Skeletal muscle satellite cell (primary cell): ENCODE data around the gene TRIM77. TPM values are rescaled to one million over a fixed set of nuclear protein-coding genes. Genes with fewer than 3 reads are reported as not detected.
"Not testable (repeated sequence)": the region's sequence is repeated elsewhere in the genome, so short reads cannot be mapped to it uniquely, and the experiment has no call there.

Experiments used
- H3K27me3 ChIP-seq: 2 replicates; pipeline ENCODE4 v1.7.0; 2013; ENCODE audit warnings: low read length; ENCODE audit not compliant: control insufficient read depth, insufficient read depth
- H3K36me3 ChIP-seq: 2 replicates; pipeline ENCODE4 v1.7.0; 2013; ENCODE audit warnings: mild to moderate bottlenecking, control low read depth, low read length; ENCODE audit not compliant: insufficient read depth
- H3K4me1 ChIP-seq: 2 replicates; pipeline ENCODE4 v1.7.0; 2013; ENCODE audit warnings: low read length; ENCODE audit not compliant: control insufficient read depth, insufficient read depth
- H3K4me2 ChIP-seq: 2 replicates; pipeline ENCODE4 v1.7.0; 2013; ENCODE audit warnings: mild to moderate bottlenecking, low read length
- H3K4me3 ChIP-seq: 2 replicates; pipeline ENCODE4 v1.7.0; 2013; ENCODE audit warnings: low read length
- H3K9ac ChIP-seq: 2 replicates; pipeline ENCODE4 v1.7.0; 2013; ENCODE audit warnings: mild to moderate bottlenecking, low read depth, low read length, moderate library complexity
- H3K9me3 ChIP-seq: replicated peaks from 2 replicates; pipeline ENCODE4 v1.7.0; 2013; ENCODE audit warnings: mild to moderate bottlenecking, control low read depth, low read length
- total RNA-seq: library from RNA; depleted of rRNA; stranded (reverse); fragments of >200 nt; gene quantifications from 2 replicates; pipeline ENCODE4 v1.2.3, GENCODE V29; 2012; rRNA removed

The TRIM77 gene, protein sequence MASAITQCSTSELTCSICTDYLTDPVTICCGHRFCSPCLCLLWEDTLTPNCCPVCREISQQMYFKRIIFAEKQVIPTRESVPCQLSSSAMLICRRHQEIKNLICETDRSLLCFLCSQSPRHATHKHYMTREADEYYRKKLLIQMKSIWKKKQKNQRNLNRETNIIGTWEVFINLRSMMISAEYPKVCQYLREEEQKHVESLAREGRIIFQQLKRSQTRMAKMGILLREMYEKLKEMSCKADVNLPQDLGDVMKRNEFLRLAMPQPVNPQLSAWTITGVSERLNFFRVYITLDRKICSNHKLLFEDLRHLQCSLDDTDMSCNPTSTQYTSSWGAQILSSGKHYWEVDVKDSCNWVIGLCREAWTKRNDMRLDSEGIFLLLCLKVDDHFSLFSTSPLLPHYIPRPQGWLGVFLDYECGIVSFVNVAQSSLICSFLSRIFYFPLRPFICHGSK
- not detected in 2 replicates for total RNA-seq

DNA sequence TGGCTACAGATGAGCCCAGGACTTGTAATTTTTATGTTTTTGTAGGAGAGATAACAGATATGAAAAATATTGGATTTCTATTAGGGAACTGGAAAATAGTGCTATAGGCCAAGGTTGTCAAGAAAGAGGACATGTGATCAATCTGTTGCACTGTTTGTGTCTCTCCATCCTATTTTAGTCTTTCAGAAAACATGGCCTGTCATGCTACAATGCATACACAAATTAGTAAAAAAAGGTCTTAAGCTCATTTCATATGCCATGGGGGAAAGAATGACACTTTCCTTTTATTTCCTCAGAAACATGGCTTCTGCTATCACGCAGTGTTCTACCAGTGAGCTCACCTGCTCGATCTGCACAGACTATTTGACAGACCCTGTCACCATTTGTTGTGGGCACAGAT is at the start of gene TRIM77:
TRIM77 (plus strand) TSS at position 301 of the 400 bp plus-strand sequence; CDS start at position 301, 0 bp downstream.
- H3K9ac ChIP-seq, H3K9me3 ChIP-seq, H3K4me3 ChIP-seq, H3K27me3 ChIP-seq, H3K36me3 ChIP-seq, H3K4me2 ChIP-seq, H3K4me1 ChIP-seq: not testable (repeated sequence)

DNA sequence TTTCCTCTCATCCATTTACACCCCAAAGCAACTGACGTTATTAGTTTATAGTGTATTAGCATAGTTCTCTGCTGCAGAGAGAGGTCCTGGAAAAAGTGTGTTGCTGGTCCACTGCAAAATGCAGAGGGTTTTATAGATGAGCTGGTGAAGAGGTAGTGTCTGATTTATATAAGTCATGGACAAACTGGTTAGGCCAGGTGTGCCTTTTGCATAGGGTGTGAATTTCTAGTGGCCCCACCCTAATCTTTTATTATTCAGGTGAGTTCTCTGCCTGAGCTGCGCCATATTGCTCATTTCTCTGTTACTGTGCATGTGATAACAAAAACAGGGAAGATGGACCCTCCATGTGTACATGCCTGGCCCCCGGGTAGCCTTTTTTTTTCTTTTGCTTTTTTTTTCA is 43.1 kb upstream of the TRIM77 start:
- no peak overlapping the region for H3K9ac ChIP-seq
- H3K9me3 ChIP-seq: no peaks in the 10 kb centered on the region
- no peak overlapping the region for H3K4me2 ChIP-seq
- H3K36me3 ChIP-seq: no peaks in the 10 kb centered on the region
- no peaks in the 10 kb centered on the region for H3K4me1 ChIP-seq
- no peak overlapping the region for H3K4me3 ChIP-seq
- no peaks in the 10 kb centered on the region for H3K27me3 ChIP-seq

DNA sequence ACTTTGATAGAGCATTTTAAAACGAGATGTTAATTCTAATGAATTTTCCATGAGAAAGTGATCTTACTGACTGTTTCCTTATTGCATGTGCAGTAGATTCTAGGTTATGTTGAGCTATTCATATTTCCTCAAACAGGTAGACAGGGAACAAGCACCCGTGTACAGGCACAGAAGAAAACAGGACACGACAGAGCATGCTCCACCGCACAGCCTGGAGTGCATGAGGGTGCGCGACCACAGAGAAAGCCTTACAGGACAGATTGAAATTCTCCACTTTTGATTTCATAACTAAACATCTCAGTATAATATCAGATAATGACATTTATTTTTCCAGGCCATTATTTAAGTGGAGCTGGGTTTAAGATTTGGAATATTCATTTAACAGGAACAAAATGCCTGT is 41.9 kb upstream of the TRIM77 start:
- H3K9ac ChIP-seq, H3K4me3 ChIP-seq, H3K4me1 ChIP-seq, H3K9me3 ChIP-seq, H3K4me2 ChIP-seq, H3K27me3 ChIP-seq, H3K36me3 ChIP-seq: not testable (repeated sequence)

DNA sequence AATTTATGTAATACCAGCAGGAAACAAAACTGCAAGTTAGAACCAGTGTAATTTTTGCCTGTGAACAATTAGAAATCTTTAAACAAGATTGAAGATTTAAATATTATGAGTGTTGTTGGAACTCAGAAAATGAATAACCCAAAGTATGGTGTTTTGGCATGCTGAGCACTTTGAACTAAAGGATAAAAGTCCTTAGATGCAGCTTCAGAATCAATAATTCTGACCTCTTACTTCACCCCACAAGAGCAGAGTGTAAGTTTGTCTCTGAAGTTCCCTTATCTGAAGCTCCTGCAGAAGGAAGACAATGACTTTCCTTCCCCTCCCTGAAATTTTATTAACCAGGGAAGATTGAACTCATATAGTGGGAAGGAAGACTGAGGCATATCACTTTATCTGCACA is 40.5 kb upstream of the TRIM77 start:
- H3K27me3 ChIP-seq, H3K4me1 ChIP-seq, H3K4me3 ChIP-seq, H3K36me3 ChIP-seq, H3K4me2 ChIP-seq, H3K9me3 ChIP-seq, H3K9ac ChIP-seq: not testable (repeated sequence)

DNA sequence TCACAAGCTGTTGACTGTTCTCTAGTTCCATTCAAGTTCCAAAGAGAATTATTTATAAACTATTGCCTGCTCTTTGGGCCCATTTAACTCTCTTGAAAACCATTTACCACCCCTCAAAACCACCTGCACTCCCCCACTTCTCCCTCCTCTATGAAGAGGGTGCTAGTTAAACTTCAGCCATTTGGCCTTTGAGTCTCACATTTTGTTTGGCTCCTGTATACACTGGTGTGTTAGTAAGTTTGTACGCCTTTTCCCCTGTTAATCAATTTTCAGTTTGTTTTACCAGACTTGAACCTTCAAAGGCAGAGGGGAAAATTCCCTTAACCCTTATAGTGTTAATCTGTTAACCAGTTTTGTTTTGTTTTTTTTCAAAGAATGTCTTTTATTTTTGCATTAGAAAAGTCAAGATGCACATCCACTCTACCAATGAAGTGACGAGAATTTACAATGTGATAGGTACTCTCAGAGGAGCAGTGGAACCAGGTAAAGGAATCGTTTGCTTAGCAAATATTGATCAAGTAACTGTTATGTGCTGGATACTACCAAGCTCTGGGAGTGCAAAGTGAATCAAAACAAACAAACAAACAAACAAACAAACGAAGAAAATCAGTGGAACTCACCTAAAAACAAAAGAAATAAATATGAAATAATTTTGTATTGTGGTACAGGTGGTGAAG is 40.0 kb upstream of the TRIM77 start:
- H3K9me3 ChIP-seq, H3K4me2 ChIP-seq, H3K9ac ChIP-seq, H3K27me3 ChIP-seq, H3K36me3 ChIP-seq, H3K4me3 ChIP-seq, H3K4me1 ChIP-seq: not testable (repeated sequence)

DNA sequence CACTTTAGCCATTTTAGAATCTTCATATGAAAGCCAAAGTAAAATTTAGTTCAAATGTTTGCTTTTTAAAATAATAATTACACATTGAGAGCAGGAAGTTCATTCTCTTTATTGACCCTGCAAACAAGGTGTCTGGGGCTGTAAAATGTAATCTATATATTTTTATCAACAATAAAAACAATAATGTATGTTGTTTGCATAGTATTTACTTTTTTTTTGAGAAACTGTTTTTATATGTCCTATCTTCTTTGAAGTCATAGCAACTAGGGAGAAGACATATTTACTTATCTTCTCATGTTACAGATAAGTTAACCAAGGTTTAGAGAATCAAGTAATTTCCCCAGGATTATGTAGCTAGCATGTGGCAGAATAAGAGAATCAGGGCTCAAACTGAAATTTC is 37.6 kb upstream of the TRIM77 start:
- H3K9ac ChIP-seq, H3K4me3 ChIP-seq, H3K36me3 ChIP-seq, H3K9me3 ChIP-seq, H3K4me1 ChIP-seq, H3K27me3 ChIP-seq, H3K4me2 ChIP-seq: not testable (repeated sequence)

DNA sequence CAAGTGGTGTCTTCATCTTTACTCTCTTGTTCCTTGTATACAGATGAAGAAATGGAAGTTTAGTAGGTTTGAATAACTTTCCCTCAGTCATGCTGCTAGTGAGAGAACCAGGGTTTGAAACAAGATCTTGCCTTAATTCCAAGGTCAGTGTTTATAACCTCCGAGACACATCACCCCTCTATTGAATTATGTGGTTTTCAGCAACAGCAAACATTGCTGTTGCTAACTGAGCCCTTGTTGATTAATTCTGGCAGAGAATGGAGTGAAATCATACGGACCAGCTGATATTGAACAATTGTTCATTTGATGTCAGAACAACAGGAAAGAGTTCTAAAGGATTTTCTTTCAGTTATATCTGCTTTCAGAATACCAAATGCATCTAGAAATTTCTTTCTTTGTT is 36.7 kb upstream of the TRIM77 start:
- not testable (repeated sequence) for H3K9me3 ChIP-seq, H3K9ac ChIP-seq, H3K27me3 ChIP-seq, H3K4me2 ChIP-seq, H3K36me3 ChIP-seq, H3K4me3 ChIP-seq, H3K4me1 ChIP-seq

DNA sequence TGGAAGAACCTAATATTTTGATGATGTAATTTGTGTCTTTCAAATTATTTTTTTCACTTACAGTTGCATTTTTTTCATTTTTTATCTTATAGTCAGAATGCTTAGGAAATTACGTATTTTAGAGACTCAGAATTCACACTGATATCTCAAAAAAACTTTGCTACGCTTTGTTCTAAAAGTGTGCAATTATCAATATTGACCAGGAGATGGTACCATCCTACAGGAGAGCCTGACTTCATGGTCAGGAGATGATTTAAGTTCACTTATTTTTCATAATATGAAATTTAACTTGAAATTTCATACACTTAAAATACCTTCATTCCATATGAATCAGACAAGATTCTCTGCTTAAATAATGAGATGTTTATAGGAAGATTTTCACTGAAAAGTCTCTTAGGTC is 34.7 kb upstream of the TRIM77 start:
- H3K4me1 ChIP-seq, H3K4me2 ChIP-seq, H3K36me3 ChIP-seq, H3K4me3 ChIP-seq, H3K9ac ChIP-seq, H3K9me3 ChIP-seq, H3K27me3 ChIP-seq: not testable (repeated sequence)

DNA sequence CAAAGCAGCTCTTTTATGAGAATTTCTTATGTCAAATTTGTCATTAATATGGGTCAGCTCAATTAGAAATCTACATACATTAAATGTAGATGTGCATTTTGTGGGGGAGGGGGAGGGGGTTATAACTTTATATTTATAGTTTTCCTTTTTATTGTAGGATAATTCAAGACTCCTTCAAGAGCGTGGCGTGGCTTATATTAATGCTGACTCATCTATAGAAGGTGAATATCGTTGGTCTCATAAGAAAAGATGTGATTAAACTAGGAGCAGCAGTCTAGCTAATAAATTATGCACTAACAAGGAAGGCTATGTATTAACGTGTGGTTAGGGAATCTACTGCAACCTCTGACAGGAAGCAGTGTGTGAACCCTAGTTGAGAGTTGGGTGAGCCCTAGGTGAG is 34.2 kb upstream of the TRIM77 start:
- H3K4me3 ChIP-seq, H3K36me3 ChIP-seq, H3K9ac ChIP-seq, H3K27me3 ChIP-seq, H3K4me2 ChIP-seq, H3K4me1 ChIP-seq, H3K9me3 ChIP-seq: not testable (repeated sequence)

DNA sequence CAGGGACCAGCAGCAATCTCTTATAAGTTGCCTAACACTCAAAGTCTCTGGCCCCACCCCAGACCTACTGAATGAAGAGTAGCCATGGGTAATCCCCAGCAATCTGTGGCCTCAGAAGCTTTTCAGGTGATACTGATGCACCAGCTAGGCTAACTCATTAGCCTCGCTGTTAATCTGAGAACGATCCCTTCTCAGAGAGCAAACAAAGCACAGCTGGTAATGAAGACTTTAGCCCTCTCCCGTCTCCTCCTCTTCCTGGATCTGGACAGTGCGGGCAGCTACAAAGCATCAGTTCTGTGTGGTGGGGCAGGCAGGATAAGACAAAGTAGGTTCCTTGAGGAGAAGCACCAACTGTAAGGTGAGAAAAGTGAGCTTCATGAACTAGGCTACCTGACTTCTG is 3.0 kb upstream of the TRIM77 start:
- not testable (repeated sequence) for H3K4me2 ChIP-seq, H3K36me3 ChIP-seq, H3K9me3 ChIP-seq, H3K9ac ChIP-seq, H3K4me1 ChIP-seq, H3K27me3 ChIP-seq, H3K4me3 ChIP-seq

DNA sequence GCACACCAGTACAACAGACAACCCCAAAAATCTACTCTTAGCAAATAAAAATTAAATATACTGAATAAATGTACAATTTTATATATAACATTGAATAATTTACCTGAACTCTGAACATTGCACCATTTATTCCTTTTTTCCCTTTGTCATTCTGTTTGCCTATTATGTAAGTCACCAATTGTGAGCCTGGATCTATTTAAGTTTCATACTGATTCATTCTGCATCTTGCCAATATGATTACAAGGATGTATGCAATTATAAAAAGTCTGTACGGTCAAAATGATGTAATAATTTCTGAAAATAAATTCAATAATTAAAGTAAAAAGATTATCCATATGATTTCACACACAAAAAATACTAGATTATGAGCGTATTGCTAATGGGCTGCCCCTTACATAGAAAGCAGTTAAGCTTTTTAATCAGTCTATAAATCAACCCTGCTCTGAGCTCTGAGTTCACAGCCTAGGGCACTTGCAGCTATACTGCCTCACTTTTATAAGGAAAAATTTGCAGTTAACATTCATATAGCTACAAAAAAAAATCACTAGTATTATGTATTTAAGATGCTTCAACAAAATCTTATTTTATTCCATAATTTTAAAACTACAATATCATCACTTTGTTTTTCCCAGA is 14.9 kb downstream of the TRIM77 start:
- H3K4me2 ChIP-seq: not testable (repeated sequence)

DNA sequence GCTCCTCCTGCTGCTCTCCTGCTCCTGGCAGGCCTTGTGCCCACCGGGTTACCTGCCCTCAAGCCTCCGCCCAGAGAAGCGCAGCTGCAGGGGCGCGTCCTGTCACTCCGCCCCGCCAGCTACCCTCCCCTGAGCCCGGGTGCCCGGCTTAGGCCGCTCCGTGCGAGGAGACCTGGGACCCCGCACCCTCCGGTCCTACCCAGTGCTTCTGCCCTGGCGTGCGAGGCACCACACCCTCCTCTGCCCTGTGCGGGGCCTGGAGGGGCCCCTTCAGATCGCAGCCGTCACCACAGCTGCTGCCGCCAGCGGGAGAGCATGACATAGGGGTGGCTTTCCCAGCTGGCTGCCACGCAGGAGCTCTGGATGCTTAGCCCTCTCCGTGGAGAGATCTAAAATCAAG is 20.1 kb downstream of the TRIM77 start:
- H3K4me2 ChIP-seq, H3K9ac ChIP-seq, H3K36me3 ChIP-seq, H3K9me3 ChIP-seq, H3K4me3 ChIP-seq, H3K4me1 ChIP-seq, H3K27me3 ChIP-seq: not testable (repeated sequence)

More for the DNA sequence above, 14.9 kb downstream of the TRIM77 start:
- H3K27me3 ChIP-seq, H3K9ac ChIP-seq, H3K4me1 ChIP-seq, H3K36me3 ChIP-seq, H3K9me3 ChIP-seq, H3K4me3 ChIP-seq: not testable (repeated sequence)
